HG02798 (cell line): ENCODE results near the gene RPEL1.
"Not testable (repeated sequence)": the region's sequence is repeated elsewhere in the genome, so short reads cannot be mapped to it uniquely, and the experiment has no call there.

ENCODE experiments used
- ATAC-seq: cut with Tn5 transposase; IDR thresholded peaks from one replicate; pipeline ENCODE4 v1.9.1; 2021; ENCODE audit warnings: mild to moderate bottlenecking; ENCODE audit not compliant: unreplicated experiment, poor library complexity

RPEL1 gene

GRCh38 chr10:103232772-103233488, 12.8 kb upstream of the RPEL1 start:
- no peak for ATAC-seq

- no peak for ATAC-seq
Measured at GRCh38 chr10:103235775-103236174, 9.9 kb upstream of the RPEL1 start.

DNA sequence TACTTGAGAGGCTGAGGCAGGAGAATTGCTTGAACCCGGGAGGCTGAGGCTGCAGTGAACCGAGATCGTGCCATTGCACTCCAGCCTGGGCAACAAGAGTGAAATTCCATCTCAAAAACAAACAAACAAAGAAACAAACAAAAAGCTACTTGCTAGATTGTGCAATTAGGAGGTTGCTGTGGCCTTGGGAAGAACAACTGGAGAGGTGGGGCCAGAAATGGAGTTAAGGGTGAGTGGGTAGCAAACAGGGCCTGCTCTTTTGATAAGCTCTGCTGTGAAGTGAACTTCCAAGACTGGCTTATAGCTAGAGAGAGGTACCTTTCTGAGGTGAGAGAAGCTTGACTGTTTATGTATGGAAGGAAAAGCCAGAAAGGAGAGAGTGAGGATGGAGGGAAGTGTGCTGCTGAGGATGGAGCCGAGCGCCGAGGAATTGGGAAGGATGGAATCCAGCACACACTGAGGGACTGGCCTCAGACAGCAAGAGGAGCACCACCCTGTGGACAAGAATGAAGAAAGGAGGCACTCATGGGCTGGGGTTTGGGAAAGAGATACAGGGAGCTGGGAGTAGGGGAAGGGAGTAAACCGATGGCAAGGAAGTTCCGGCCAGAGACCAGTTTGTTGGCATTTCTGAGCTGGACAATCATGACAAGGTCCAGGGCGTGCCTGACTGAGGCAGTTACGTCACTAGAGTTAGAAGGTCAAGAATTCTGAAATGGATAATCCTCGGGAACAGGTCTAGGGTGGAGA, 7.0 kb upstream of the RPEL1 start:
- ATAC-seq, result no peak

GRCh38 chr10:103241262-103242011, 4.2 kb upstream of the RPEL1 start:
- ATAC-seq, result no peak

DNA sequence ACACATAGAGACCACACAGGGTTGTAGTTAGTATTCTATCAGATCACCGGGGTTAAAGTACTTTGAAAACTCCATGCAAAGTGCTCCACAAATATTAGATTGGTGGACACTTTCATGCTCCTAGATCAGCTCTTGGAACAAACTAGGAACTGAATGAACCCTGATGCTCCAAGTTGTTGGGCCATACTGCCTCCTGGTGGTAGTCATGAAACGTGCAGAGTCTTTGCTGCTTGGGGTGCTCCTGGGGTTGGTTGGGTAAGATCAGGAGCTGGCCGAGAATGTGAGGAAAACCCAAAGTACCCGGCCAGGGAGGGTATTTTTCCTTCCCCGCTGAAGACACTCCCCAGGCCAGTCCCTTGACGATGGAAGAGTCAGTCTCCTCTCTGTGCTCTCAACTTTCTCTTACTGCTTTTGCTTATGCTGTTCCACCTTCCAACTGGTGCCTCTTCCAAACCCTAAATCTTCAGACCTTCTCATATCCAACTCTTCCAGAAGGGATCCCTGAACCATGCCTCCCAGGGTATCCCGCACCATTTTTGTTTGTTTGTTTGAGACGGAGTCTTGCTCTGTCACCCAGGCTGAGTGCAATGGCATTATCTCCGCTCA, 918 bp upstream of the RPEL1 start:
- ATAC-seq, result no peak

DNA sequence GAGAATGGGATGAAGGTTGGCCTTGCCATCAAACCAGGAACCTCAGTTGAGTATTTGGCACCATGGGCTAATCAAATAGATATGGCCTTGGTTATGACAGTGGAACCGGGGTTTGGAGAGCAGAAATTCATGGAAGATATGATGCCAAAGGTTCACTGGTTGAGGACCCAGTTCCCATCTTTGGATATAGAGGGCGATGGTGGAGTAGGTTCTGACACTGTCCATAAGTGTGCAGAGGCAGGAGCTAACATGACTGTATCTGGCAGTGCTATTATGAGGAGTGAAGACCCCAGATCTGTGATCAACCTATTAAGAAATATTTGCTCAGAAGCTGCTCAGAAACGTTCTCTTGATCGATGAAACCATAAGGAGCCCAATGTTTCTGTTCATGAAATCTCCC, 637 bp downstream of the RPEL1 start:
- no peak for ATAC-seq

DNA sequence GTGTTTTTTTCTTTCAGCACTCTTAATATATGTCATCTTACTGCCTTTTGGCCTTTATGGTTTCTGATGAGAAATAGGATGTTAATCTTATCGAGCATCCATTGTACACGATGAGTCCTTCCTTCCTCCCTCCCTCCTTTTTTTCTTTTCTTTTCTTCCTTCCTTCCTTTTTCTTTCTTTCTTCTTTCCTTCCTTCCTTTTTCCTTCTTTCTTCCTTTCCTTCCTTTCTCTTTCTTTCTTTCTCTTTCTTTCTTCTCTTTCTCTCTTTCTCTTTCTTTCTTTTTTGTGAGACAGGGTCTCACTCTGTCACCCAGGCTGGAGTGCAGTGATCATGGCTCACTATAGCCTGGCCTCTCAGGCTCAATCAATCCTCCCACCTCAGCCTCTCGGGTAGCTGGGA, 8.4 kb downstream of the RPEL1 start:
- no peak for ATAC-seq

GRCh38 chr10:103254538-103255325, 9.0 kb downstream of the RPEL1 start:
- ATAC-seq, result no peak

DNA sequence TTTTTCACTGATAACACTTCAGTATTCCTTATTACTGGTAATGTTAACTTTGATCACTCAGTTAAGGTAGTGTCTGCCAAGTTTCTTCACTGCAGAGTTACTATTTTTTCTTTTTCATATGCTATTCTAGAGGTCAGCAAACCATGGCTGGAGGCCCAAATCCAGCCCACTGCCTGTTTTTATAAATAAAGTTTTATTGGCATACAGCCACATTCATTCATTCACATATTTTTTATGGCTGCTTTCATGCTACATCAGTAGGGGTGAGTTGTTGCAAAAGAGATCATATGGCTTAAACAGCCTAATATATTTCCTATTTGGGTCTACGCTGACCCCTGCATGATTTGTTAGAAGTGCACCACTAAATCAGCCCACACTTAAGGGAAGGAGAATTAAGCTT, 10.9 kb downstream of the RPEL1 start:
- ATAC-seq, result no peak

GRCh38 chr10:103257812-103258211, 12.1 kb downstream of the RPEL1 start:
- ATAC-seq, result no peak

- ATAC-seq, result not testable (repeated sequence)
Measured at GRCh38 chr10:103258928-103259327, 13.2 kb downstream of the RPEL1 start.

DNA sequence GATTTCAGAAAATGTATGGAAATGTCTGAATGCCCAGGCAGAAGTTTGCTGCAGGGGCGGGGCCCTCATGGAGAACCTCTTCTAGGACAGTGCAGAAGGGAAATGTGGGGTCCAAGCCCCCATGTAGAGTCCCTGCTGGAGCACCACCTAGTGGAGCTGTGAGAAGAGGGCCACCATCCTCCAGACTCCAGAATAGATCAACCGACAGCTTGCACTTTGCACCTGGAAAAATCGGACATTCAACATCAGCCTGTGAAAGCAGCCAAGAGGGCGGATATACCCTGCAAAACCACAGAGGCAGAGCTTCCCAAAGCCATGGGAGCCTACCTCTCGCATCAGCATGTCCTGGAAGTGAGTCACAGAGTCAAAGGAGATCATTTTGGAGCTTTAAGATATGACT, 14.3 kb downstream of the RPEL1 start:
- ATAC-seq, result no peak

DNA sequence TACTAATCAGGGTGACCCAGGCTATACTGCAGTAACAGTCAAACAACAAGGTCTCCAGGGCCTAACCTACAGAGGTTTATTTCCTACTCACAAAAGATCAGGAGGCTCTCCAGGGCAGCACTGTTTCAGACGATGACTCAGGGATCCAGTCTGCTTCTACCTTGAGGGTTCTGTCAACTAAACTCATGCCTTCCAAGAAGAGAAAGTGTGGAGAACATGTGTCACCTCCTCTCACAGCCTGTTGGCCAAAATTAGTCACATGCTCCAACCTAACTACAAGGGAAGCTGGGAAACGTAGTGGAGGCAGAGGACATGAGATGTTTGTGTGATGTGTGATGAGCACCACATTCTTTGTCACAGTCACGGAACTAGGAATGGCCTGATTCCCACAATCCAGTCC, 16.5 kb downstream of the RPEL1 start:
- ATAC-seq, result no peak

- ATAC-seq, result no peak
Measured at GRCh38 chr10:103265717-103266329, 20.1 kb downstream of the RPEL1 start.

DNA sequence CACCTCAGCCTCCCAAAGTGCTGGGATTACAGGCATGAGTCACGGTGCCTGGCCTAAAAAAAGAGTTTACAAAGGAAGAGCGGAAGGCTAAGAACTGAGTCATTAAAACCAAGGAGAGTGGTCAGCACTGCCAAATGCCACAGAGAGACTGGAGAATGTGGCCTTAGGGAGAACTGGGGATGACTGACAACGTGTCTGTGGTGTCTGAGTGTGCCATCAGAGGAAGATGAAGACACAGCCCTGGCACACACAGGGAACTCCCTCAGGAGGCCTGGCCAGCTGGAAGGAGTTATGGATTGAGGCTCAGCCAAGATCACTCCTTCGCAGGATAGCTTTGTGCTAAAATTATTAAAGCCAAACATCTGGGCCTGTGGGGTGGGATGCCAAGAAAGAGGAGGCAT, 27.4 kb downstream of the RPEL1 start:
- ATAC-seq, result no peak

DNA sequence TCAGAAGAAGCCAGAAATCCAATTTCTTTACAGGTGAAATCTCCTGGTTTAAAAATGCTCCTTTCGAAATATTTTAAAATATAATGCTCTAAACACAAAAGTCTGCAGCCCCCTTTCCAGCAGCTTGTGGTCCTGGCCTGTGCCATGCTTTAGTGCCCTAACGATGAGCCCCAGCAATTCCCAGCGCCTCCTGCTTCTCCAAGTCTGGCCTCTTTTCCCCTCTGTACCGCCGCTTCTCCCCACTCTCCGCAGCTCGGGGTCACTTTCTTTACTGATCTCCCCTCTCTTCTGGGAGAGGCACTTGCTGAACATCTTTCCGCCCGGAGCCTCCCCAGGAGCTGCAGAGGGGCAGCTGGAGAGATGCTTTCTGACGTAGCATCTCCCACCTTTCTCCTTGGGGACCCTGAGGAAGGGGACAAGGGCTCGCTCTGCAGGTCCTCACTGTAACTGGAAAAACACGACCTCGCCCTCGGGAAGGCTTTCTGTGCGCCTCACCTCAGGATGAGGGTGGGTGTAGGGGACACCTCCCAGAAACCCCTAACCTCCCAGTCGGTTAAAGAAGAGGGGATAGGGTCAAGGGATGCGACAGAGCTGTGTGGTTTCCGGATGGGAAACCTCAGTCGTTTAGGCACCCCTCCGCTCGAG, 30.7 kb downstream of the RPEL1 start:
- no peak for ATAC-seq

DNA sequence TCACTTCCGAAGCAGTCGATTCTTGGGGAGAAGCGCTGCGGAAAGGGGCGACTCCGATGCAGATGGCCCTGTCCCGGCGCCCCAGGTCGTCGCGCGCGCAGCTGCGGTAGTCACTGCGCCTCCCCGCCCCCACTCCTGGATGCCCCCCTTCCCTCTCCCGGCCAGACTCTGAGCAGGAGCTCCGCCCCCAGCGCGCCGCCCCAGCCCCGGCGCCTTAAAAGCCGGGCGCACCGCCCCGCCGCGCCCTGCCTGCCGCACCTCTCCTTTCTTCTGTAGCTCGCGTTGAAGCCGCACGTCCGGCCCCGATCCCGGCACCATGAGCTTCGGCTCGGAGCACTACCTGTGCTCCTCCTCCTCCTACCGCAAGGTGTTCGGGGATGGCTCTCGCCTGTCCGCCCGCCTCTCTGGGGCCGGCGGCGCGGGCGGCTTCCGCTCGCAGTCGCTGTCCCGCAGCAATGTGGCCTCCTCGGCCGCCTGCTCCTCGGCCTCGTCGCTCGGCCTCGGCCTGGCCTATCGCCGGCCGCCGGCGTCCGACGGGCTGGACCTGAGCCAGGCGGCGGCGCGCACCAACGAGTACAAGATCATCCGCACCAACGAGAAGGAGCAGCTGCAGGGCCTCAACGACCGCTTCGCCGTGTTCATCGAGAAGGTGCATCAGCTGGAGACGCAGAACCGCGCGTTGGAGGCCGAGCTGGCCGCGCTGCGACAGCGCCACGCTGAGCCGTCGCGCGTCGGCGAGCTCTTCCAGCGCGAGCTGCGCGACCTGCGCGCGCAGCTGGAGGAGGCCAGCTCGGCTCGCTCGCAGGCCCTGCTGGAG, 31.4 kb downstream of the RPEL1 start, which contains the start of gene INA:
INA (plus strand) TSS at position 243 of the 817 bp plus-strand sequence; CDS start at position 317, 74 bp downstream.
- ATAC-seq, result no peak
